Ishikawa (cell line): Measurements from ENCODE around the gene SMIM27.

Source experiments
- CEBPB ChIP-seq: IDR thresholded peaks from 2 replicates; pipeline ENCODE4 v1.6.1; 2012
- CREB1 ChIP-seq: IDR thresholded peaks from 2 replicates; pipeline ENCODE4 v1.6.1; 2012; ENCODE audit warnings: low read depth
- EGR1 ChIP-seq: IDR thresholded peaks from 2 replicates; pipeline ENCODE4 v1.6.1; 2012
- EP300 ChIP-seq: IDR thresholded peaks from 2 replicates; pipeline ENCODE4 v1.6.1; 2012; ENCODE audit warnings: borderline replicate concordance
- FOXM1 ChIP-seq: IDR thresholded peaks from 2 replicates; pipeline ENCODE4 v1.6.1; 2012; ENCODE audit warnings: low read depth, borderline replicate concordance
- NFIC ChIP-seq: IDR thresholded peaks from 2 replicates; pipeline ENCODE4 v1.6.1; 2012
- RAD21 ChIP-seq: IDR thresholded peaks from 2 replicates; pipeline ENCODE4 v1.6.1; 2012; ENCODE audit warnings: low read depth
- TAF1 ChIP-seq: IDR thresholded peaks from 2 replicates; pipeline ENCODE4 v1.6.1; 2012; ENCODE audit warnings: low read depth, mild to moderate bottlenecking
- TCF12 ChIP-seq: IDR thresholded peaks from 2 replicates; pipeline ENCODE4 v1.6.1; 2012; ENCODE audit warnings: low read depth
- TEAD4 ChIP-seq: IDR thresholded peaks from 2 replicates; pipeline ENCODE4 v1.6.1; 2012
- YY1 ChIP-seq: IDR thresholded peaks from 2 replicates; pipeline ENCODE4 v1.6.1; 2012; ENCODE audit warnings: low read depth
- ZBTB7A ChIP-seq: IDR thresholded peaks from 2 replicates; pipeline ENCODE4 v1.6.1; 2012; ENCODE audit warnings: low read depth
- TF ChIP-seq, protein P1 (sequence below): IDR thresholded peaks from 2 replicates; pipeline ENCODE4 v1.6.1; 2012
- TF ChIP-seq, protein P2 (sequence below): IDR thresholded peaks from 2 replicates; pipeline ENCODE4 v1.6.1; 2012; ENCODE audit warnings: low read depth, mild to moderate bottlenecking
- TF ChIP-seq, protein P3 (sequence below): IDR thresholded peaks from 2 replicates; pipeline ENCODE4 v1.6.1; 2012

The SMIM27 gene

DNA sequence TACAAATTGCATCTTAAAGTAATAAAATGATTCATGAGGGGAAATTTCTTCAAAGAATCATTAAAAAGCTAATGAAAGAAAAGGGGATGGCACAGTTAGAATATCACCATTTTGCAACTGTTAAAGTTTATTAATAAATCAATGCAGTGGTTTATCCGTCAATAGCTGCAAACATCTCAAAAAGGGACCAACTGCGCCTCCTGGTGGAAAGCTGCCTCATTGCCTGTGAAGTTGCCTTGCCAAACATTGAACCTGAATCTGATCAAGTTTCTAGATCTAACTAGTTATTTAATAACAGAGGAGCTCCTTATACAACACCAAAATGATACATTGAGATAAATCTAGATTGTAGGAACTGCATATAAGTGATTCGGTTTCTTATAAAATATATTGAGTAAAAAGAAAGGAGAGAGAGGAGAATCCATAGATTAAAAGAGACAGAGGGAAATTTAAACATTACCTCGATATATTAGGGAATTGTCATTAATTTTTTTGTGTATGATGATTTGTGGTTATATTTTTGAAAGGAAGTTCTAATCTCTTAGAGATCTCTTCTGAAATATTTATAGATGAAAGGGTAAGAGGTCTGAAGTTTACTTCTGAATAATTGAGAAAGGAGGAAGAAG lies 27.7 kb downstream of the SMIM27 start:
- peak; percentile 83 for TF ChIP-seq RAD21
- no peak for TF ChIP-seq TCF12

DNA sequence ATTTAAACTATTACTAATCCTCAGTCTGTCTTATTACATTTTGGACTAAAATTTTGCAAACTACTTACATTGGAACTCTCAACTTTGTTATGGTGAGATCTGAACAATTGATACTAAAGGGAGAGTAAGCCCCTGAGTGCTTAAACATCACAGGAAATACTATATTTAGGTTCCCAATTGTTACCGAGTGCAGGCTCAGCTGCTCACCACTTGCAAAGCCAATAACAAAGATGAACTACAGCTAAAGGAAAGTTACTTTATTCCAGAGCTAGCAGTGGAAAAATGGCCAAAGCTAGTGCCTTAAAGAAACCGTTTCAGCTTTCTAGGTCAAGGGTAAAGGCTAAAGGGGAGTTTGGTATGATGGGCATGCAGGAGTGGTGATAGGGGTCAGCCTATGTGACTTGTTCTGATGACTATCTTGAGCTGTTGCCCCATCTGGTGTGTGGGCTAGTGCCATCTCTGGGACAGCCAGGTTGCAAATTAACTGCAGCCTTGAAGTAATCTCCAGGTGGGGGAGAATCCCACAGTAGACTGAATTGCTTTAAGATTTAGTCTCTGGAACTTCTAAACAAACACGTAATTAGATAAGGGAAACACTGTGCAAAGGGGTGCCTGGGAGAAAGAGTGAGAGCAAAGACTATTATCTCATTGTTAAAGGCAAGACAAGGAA lies 28.6 kb downstream of the SMIM27 start:
- TF ChIP-seq TEAD4 = no peak
- no peak for TF ChIP-seq CEBPB
- TF ChIP-seq TCF12 = no peak
- no peak for TF ChIP-seq RAD21
- TF ChIP-seq CREB1 = no peak
- TF ChIP-seq FOXM1 = no peak
- no peak for TF ChIP-seq TAF1

DNA sequence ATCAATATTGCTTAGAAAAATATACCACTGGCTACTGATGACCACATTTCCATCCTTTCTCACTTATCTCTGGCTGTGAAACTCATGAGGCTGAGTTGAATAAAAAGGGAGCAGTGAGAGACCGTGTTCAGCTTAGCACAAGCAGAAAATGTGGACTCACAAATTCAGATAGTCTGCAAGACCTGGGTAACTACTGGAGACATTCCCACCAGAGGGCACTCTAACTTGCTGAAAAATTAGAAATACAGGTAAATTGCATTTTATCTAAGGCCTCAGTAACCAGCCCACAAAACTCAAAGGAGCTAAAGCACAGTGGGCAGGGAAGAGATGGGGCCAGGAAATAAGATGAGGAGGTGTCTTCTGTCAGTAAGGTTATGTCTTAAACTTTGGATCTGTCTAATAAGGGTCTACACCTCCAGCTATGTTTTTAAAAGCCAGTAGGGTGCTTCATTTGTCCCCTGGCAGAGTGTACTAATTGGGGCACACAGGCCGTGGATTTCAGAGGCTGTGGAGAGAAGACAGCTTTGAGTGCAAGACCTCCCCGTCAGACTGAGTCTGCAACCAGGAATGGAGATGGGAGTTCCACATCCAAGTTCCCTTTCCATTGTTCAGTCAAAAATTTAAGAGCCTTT lies 29.5 kb downstream of the SMIM27 start:
- peak; percentile 58 for TF ChIP-seq RAD21
- no peak for TF ChIP-seq TCF12
- TF ChIP-seq, protein P1, sequence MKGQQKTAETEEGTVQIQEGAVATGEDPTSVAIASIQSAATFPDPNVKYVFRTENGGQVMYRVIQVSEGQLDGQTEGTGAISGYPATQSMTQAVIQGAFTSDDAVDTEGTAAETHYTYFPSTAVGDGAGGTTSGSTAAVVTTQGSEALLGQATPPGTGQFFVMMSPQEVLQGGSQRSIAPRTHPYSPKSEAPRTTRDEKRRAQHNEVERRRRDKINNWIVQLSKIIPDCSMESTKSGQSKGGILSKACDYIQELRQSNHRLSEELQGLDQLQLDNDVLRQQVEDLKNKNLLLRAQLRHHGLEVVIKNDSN = no peak

DNA sequence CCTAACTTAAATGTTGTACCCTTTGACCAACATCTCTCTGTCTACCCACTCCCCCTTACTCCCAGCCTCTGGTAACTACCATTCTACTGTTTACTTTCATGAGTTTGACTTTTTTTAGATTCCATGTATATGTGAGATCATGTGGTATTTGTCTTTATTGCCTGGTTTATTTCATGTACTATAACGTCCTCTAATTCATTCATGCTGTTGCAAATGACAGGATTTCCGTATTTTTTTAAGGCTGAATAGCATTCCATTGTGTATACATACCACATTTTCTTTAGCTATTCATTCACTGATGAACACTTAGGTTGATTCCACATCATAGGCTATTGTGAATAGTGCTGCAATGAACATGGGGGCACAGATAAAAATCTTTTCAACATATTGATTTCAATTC lies 32.7 kb downstream of the SMIM27 start:
- no peak for TF ChIP-seq TCF12
- no peak for TF ChIP-seq YY1
- TF ChIP-seq EP300 = no peak
- TF ChIP-seq FOXM1 = no peak
- no peak for TF ChIP-seq ZBTB7A
- TF ChIP-seq NFIC = no peak

DNA sequence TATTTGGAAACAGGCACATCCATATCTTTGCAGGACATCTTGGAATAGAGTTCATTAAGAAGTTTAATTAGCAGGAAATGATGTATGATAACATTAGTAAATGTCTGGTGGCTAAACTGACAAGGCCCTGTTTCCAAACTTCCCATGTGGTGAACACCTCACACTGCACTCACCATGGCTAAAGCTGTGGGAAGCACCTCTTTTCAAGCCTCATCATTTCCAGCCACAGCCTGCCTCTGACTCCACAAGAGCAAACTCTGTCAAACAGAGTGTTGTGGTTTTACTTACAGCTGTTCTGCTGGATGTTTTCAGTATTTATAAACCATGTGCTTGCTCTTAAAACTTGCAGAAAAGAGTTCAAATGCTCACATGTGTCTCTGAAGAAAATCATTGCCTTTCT lies 35.8 kb downstream of the SMIM27 start:
- TF ChIP-seq YY1 (no peak), EGR1 (no peak), FOXM1 (no peak), TEAD4 (no peak), CEBPB (no peak), EP300 (no peak), RAD21 (no peak)

DNA sequence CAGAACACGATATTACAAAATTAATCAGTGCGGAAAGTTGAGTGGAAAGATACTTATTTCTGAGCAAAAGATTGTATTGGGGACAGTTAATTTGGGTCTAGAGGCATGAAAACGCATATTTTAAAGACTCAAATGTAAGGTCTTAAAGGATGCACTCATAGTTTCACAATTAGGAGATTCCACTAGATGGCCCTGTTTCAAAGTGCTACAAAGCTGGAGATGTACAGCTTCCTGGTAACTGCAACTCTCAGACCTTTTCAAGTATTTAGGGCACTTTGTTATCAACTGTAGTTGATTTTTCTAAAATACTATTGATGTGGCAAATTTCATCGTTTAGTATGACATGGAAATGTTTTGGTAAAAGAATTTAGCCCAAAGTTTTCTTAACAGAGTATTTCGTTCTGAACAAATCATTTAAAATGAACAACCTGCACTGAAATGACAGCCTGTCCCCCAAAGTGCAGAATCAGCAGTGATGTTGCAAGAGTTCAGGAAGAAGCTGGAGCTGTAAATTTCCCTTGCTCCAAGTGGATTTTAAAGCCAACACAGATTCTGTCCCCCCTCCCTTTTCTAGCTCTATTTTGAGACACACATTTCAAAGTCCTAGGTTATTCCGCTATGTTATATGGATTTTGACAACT lies 37.1 kb downstream of the SMIM27 start:
- TF ChIP-seq, protein P1 = no peak
- TF ChIP-seq NFIC (no peak), CREB1 (no peak), YY1 (no peak), RAD21 (peak; percentile 54)

DNA sequence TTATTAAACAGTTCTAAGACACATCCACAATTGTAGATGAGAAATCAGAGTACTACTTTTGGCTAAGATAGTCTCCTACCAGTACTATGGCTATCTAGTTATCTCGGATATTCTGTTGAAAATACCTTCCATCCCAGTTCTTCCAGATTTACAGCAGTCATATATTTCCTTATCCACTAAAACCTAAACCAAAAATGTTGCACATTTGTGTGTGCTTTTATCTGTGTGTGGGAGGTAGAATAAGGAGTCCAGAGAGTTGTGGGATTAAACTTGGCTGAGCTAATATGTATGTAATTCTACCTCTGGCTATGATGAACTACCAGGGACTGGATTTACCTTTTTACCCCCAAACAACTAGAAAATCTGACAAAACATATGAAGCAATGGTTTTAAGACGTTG lies 38.3 kb downstream of the SMIM27 start:
- TF ChIP-seq CREB1 = no peak
- TF ChIP-seq, protein P2, sequence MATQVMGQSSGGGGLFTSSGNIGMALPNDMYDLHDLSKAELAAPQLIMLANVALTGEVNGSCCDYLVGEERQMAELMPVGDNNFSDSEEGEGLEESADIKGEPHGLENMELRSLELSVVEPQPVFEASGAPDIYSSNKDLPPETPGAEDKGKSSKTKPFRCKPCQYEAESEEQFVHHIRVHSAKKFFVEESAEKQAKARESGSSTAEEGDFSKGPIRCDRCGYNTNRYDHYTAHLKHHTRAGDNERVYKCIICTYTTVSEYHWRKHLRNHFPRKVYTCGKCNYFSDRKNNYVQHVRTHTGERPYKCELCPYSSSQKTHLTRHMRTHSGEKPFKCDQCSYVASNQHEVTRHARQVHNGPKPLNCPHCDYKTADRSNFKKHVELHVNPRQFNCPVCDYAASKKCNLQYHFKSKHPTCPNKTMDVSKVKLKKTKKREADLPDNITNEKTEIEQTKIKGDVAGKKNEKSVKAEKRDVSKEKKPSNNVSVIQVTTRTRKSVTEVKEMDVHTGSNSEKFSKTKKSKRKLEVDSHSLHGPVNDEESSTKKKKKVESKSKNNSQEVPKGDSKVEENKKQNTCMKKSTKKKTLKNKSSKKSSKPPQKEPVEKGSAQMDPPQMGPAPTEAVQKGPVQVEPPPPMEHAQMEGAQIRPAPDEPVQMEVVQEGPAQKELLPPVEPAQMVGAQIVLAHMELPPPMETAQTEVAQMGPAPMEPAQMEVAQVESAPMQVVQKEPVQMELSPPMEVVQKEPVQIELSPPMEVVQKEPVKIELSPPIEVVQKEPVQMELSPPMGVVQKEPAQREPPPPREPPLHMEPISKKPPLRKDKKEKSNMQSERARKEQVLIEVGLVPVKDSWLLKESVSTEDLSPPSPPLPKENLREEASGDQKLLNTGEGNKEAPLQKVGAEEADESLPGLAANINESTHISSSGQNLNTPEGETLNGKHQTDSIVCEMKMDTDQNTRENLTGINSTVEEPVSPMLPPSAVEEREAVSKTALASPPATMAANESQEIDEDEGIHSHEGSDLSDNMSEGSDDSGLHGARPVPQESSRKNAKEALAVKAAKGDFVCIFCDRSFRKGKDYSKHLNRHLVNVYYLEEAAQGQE = no peak
- TF ChIP-seq, protein P3, sequence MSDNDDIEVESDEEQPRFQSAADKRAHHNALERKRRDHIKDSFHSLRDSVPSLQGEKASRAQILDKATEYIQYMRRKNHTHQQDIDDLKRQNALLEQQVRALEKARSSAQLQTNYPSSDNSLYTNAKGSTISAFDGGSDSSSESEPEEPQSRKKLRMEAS = no peak
- TF ChIP-seq YY1 = no peak
- TF ChIP-seq RAD21 = no peak
- no peak for TF ChIP-seq ZBTB7A

DNA sequence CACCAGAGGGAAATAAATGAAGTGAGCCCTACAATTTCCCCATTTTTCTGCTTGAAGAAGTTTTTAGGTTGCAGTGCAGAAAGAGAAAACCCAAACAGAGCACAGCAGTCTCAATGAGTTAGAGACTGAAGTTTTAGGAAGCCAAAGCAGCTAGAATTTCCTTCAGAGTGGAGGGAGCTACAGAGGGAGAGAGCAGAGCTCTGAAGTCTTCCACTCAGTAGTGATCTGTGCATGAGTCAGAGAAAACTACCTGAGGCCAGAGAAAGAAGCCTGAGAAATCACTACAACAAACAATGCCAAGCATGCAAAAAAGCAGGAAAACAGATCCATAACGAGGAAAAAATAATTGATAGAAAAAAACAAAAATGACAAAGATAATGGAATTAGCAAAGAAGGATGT lies 38.8 kb downstream of the SMIM27 start:
- TF ChIP-seq ZBTB7A (no peak), NFIC (no peak), RAD21 (no peak), YY1 (no peak), TEAD4 (no peak), FOXM1 (no peak), CEBPB (no peak), TAF1 (no peak), TCF12 (no peak)
- TF ChIP-seq, protein P3 = no peak
- TF ChIP-seq, protein P1 = no peak
- TF ChIP-seq, protein P2 = no peak
